GM11168 (cell line): Measurements from ENCODE around the gene PRKCQ.
"Not testable (repeated sequence)": the region's sequence is repeated elsewhere in the genome, so short reads cannot be mapped to it uniquely, and the experiment has no call there.

ENCODE experiments used
- in situ Hi-C: fragments of 300-500 bp; cut with MboI; formaldehyde crosslinking; loops from one replicate; pipeline ENCODE4 v1.12.0; 2022; ENCODE audit warnings: low sequenced_read_pairs; ENCODE audit not compliant: unreplicated experiment

PRKCQ gene

GRCh38 chr10:6597478-6597877, 17.4 kb upstream of the PRKCQ start:
- in situ Hi-C loops = no loop called here

- in situ Hi-C loops = no loop called here
Observed at GRCh38 chr10:6595499-6595898, 15.4 kb upstream of the PRKCQ start.

- in situ Hi-C loops = no loop called here
Observed at GRCh38 chr10:6593241-6593671, 13.2 kb upstream of the PRKCQ start.

- in situ Hi-C loops = no loop called here
Observed at GRCh38 chr10:6592080-6592479, 12.0 kb upstream of the PRKCQ start.

- in situ Hi-C loops = no loop called here
Observed at GRCh38 chr10:6591668-6592067, 11.6 kb upstream of the PRKCQ start.

- in situ Hi-C loops = no loop called here
Observed at GRCh38 chr10:6590100-6590499, 10.0 kb upstream of the PRKCQ start.

- in situ Hi-C loops = no loop called here
Observed at GRCh38 chr10:6589287-6590094, 9.4 kb upstream of the PRKCQ start.

GRCh38 chr10:6588845-6589244, 8.8 kb upstream of the PRKCQ start:
- in situ Hi-C loops = no loop called here

- in situ Hi-C loops = no loop called here
Observed at GRCh38 chr10:6588082-6588481, 8.0 kb upstream of the PRKCQ start.

GRCh38 chr10:6586501-6586900, 6.4 kb upstream of the PRKCQ start:
- in situ Hi-C loops = no loop called here

- in situ Hi-C loops = no loop called here
Observed at GRCh38 chr10:6583447-6583846, 3.4 kb upstream of the PRKCQ start.

- in situ Hi-C loops = not testable (repeated sequence)
Observed at GRCh38 chr10:6582913-6583312, 2.8 kb upstream of the PRKCQ start.

GRCh38 chr10:6582298-6582697, 2.2 kb upstream of the PRKCQ start:
- in situ Hi-C loops = no loop called here

- in situ Hi-C loops = no loop called here
Observed at GRCh38 chr10:6581778-6582228, 1.7 kb upstream of the PRKCQ start.

- in situ Hi-C loops = not testable (repeated sequence)
Observed at GRCh38 chr10:6581223-6581622, 1.1 kb upstream of the PRKCQ start.

GRCh38 chr10:6580279-6581029, 378 bp upstream of the PRKCQ start:
- in situ Hi-C loops = no loop called here

GRCh38 chr10:6579183-6579903, 733 bp downstream of the PRKCQ start:
- in situ Hi-C loops = no loop called here

- in situ Hi-C loops = no loop called here
Observed at GRCh38 chr10:6578795-6579182, 1.3 kb downstream of the PRKCQ start.

- in situ Hi-C loops = no loop called here
Observed at GRCh38 chr10:6578251-6578771, 1.8 kb downstream of the PRKCQ start.

- in situ Hi-C loops = no loop called here
Observed at GRCh38 chr10:6576326-6576725, 3.8 kb downstream of the PRKCQ start.
